Omental fat pad (tissue), 4 donors: ENCODE results near the gene DYNC2LI1. TPM values are rescaled to one million over a fixed set of nuclear protein-coding genes. Genes with fewer than 3 reads are reported as not detected.

Experiments
- ATAC-seq: fragments of 150-250 bp; one replicate; pipeline ENCODE4 v1.9.1; 2016; ENCODE audit warnings: mild to moderate bottlenecking, moderate library complexity; ENCODE audit not compliant: low FRiP score
- DNase-seq: peaks from one replicate; pipeline ENCODE4 v3.0.0-alpha.2; 2019; ENCODE audit warnings: low spot score
- small RNA-seq: library from RNA; depleted of rRNA; stranded (forward); fragments of <200 nt; gene quantifications from one replicate; pipeline ENCODE3, GENCODE V24; 2016
- total RNA-seq, 4 donors: library from RNA; depleted of rRNA; stranded (reverse); fragments of >200 nt; gene quantifications; one replicate each; pipeline ENCODE4 v1.1.0, GENCODE V29; 2016
- TF ChIP-seq, protein P1 (sequence below), 3 donors: fragments of 450-650 bp; IDR thresholded peaks; one replicate each; pipeline ENCODE4 v1.5.1; 2016 to 2017; ENCODE audit warnings: antibody characterized with exemption in 3 of 3, mild to moderate bottlenecking in 3 of 3, moderate library complexity in 2 of 3

The DYNC2LI1 gene
- total RNA-seq, 4 donors from 2014 or later = 13.2 to 24.3 (median 17.1) TPM

GRCh38 chr2:43853141-43854081, 79.6 kb downstream of the DYNC2LI1 start:
- TF ChIP-seq, protein P1, sequence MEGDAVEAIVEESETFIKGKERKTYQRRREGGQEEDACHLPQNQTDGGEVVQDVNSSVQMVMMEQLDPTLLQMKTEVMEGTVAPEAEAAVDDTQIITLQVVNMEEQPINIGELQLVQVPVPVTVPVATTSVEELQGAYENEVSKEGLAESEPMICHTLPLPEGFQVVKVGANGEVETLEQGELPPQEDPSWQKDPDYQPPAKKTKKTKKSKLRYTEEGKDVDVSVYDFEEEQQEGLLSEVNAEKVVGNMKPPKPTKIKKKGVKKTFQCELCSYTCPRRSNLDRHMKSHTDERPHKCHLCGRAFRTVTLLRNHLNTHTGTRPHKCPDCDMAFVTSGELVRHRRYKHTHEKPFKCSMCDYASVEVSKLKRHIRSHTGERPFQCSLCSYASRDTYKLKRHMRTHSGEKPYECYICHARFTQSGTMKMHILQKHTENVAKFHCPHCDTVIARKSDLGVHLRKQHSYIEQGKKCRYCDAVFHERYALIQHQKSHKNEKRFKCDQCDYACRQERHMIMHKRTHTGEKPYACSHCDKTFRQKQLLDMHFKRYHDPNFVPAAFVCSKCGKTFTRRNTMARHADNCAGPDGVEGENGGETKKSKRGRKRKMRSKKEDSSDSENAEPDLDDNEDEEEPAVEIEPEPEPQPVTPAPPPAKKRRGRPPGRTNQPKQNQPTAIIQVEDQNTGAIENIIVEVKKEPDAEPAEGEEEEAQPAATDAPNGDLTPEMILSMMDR (IDR thresholded peaks at IDR 0.05) = no peak
- ATAC-seq = no peak
- no peak for DNase-seq

- DNase-seq (no peak), ATAC-seq (no peak)
- TF ChIP-seq, protein P1 (IDR thresholded peaks at IDR 0.05) = no peak
Measured at GRCh38 chr2:43854671-43855070, 80.8 kb downstream of the DYNC2LI1 start.

- DNase-seq = no peak
- no peak for ATAC-seq
- TF ChIP-seq, protein P1 (IDR thresholded peaks at IDR 0.05) = no peak
Measured at GRCh38 chr2:43855292-43855691, 81.5 kb downstream of the DYNC2LI1 start.

Small RNAs within 50 kb of the gene (small RNA-seq; reads per million reads assigned to genes)
- not detected for gene RN7SKP66

Other genes with a start within 250 kb of the DYNC2LI1 start
- gene THADA, start 178.0 kb upstream of the DYNC2LI1 start, total RNA-seq = 10 to 100 TPM; 32.5 to 41.6 (median 39.0) TPM
- gene PLEKHH2, start 136.8 kb upstream of the DYNC2LI1 start, total RNA-seq = 10 to 100 TPM in 3 of 4 donors, 1 to 10 TPM in 1; 9.8 to 32.3 (median 27.0) TPM
- gene C1GALT1C1L, start 97.6 kb upstream of the DYNC2LI1 start, total RNA-seq = 1 to 10 TPM in 2 of 4 donors, under 1 TPM in 1, not detected in 1; 0.56 to 2.2 (median 1.2) TPM
- not detected for gene ABCG5, start 64.8 kb downstream of the DYNC2LI1 start, total RNA-seq
- gene ABCG8, start 64.9 kb downstream of the DYNC2LI1 start, total RNA-seq = under 1 TPM in 1 of 4 donors, not detected in 3; 0.16 TPM
- 10 to 100 TPM; 47.5 to 87.4 (median 56.3) TPM for gene LRPPRC, start 221.9 kb downstream of the DYNC2LI1 start, total RNA-seq